T-helper 9 cell (primary cell): ENCODE results near the gene BMPR1B.
"Not testable (repeated sequence)": the region's sequence is repeated elsewhere in the genome, so short reads cannot be mapped to it uniquely, and the experiment has no call there.

ENCODE experiments used
- DNase-seq: peaks from one replicate; pipeline ENCODE4 v3.0.0-alpha.2; 2020

BMPR1B gene

DNA sequence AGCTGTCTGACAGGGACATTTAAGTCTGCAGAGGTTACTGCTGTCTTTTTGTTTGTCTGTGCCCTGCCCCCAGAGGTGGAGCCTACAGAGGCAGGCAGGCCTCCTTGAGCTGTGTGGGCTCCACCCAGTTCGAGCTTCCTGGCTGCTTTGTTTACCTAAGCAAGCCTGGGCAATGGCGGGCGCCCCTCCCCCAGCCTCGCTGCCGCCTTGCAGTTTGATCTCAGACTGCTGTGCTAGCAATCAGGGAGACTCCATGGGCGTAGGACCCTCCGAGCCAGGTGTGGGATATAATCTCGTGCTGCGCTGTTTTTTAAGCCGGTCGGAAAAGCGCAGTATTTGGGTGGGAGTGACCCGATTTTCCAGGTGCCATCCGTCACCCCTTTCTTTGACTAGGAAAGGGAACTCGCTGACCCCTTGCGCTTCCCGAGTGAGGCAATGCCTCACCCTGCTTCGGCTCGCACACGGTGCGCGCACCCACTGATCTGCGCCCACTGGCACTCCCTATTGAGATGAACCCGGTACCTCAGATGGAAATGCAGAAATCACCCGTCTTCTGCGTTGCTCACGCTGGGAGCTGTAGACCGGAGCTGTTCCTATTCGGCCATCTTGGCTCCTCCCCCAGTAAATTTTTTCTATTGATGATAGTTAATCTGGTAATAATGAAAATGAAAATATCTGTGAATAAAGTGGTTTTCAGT is 83.6 kb downstream of the BMPR1B start:
- DNase-seq: not testable (repeated sequence)

DNA sequence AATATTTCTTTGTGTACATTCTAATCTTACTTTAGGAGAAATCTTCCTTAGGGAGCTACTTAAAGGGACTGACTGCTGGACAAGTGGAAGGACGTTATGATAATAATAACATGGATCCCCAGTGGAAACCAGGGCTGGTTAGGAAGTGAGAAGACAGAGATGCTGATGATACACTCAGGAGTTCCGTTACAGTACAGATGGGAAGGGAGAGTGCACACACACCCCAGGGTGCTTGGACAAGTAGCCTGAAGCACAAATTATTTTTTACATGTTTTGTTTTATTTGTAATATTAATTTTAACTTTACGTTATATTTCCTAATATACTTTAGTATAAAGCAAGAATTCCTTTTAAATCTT is 84.1 kb downstream of the BMPR1B start:
- DNase-seq: no peak

DNA sequence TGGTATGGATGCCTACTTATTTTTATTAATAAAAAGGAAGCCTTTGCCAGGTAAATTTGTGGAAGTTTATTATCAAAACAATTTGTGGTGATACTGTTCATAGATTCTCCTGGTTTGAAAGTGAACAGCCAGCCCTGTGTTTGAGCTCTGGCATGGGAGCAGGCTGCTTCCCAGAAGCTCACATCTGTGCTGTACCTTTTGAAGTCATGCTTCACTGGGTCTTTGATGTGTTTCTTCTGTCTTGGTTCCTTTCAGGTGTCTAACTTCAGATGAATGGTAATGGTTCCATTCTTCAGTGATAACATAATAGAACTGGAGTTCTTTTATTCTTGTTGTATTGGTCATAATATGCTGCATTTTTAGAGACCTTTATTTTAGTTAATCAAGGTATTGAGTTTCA is 85.5 kb downstream of the BMPR1B start:
- DNase-seq: no peak

DNA sequence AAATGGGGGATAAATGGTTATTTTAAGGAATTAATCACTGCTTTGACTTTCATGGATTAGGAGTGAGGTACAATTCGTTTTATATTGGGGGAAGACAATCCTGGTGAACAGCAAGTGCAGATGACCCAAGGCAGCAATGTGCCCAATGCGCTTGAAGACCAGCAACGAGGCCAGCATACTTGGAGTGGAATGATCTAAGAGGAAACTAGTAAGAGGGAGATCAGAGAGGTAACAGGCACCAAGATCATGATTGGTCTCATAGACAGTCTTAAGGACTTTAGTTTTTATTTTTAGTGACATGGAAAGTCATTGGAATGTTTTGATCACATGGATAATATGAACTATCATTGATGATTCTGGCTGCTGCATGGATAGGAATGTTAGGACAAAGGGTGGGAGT is 90.6 kb downstream of the BMPR1B start:
- DNase-seq: no peak

DNA sequence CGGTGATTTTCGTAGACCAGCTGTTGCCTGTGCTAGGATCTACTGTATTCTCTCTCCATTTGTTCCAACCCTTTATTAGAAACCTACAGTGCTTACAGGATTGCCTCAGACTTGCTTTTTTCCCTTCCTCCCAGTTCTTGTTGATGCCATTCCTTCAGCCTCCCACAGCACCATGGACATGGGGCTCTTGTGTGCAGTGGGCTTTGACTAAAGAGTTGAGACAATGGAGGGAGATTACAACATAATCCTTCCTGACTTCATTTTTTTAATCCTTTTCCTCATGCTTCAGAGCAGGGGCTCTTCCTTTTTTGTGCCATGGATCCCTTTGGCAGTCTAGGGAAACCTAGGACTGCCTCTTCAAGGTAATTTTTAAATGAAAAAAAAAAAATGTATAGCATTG is 92.1 kb downstream of the BMPR1B start:
- DNase-seq: no peak

DNA sequence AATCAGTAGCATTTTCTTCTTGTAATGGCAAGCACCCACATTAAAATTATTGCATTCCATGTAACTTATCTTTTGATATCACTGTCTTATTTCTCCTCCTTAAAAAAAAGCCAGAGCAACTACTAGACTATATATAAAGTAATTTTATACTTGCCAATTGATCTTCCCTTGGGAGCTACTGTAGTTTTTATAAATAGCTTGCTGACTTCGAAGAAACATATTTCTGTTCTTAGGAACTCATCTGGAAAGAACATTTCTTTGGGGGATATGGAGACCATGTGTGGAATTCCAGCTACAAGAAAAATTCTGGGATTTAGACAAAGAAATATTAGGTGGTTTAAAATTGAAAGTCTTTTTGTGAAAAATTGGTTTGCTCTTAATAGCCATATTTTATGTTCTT is 94.9 kb downstream of the BMPR1B start:
- DNase-seq: no peak

DNA sequence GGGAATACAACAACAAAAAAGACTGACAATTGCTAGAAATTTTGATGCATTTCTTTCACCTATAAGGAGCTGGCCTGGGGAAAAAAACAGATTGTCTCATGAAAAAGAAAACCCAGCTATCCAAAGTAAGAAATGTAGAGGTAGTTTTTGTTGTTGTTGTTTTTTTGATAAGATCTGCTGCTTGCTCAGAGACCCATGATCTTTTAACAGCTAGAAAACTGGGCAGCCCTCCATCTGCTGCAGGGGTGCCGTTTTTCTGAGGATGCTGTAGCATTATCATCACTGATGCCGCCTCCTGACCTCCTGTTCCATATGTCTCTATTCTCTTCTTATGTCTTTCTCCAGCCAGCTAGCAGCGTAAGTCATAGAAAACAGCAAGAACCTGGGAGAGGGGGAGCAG is 98.3 kb downstream of the BMPR1B start:
- no peak for DNase-seq

DNA sequence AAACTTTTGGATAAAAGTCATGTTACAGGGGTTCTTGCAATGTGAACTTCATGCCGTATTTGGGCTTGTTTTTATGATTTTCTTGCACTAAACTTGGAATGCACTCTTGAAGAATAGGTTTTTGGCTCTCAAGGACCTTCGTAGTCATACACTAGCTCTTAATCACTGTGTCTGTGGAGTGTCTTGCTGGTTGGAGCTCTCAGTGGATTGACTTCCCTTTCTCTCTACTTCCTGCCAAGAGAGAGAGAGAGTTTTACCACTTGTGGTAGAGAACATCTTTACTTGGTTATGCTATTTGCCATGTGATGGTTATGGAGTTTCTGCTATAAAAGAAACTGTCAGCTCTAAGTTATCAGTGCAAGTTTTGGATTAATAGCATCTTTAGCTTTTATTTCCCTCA is 112.4 kb downstream of the BMPR1B start:
- no peak for DNase-seq

DNA sequence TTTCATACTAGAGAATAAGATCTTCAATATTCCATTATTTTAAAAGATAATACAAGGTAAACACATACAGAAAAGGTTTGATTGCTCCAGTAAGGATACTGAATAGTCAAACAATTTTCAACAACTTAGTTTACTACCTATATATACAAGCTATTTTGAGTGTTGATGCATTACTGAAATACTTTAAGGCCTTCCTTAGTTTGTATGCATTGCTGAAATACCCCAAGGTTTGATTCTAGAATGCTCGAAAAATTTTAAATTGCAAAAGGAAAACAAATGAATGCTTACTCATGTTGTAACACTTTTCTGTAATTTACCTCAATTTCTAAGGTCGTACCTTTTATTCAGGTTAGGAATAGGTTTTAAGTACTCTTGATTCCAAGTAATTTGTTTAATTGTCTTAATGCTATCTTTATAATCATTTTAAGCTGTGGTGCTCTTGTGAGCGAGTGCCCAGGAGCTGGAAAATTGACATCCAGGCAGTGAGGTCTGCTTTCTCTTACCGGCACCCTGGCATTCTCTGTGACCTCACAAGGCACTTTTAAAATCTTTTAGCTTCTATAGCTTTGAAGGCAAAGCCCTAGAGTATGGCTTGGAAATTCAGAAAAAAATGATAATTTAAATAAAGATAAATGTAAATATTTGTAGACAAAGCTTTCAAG is 114.0 kb downstream of the BMPR1B start:
- no peak for DNase-seq

DNA sequence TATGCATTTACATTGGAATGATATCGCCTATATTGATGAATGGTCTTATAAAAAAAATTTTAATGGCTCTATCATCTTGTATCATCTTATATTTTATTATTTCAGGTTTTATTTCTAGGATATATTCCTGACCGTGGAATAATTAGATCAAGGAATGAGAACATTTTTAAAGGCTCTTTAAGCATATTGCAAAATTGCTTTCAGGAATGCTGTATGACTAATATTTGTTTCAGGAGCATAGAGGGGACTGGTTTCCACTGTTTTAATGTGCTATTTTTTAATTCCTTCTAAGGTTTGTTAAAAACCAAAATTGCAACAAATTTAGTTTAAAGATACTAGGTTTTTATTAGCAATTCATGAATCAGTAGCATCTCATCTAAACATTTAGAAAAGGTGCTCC is 120.2 kb downstream of the BMPR1B start:
- no peak for DNase-seq

DNA sequence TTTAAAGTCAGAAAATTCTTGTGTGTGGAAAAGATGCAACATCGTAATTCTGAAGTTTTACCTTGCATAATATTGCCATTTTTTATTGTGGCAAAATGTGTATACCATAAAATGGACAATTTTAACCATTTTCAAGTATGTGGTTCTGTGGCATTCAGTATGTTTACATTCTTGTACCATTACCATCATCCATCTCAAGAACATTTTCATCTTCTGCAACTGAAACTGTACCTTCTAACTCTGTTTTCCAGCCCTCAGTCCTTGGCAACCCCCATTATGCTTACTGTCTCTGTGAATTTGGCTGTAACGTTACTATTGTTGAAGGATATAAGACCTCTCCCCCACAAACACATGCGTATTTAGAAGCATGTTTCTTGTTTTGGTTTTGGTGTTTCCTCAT is 123.2 kb downstream of the BMPR1B start:
- DNase-seq: no peak

DNA sequence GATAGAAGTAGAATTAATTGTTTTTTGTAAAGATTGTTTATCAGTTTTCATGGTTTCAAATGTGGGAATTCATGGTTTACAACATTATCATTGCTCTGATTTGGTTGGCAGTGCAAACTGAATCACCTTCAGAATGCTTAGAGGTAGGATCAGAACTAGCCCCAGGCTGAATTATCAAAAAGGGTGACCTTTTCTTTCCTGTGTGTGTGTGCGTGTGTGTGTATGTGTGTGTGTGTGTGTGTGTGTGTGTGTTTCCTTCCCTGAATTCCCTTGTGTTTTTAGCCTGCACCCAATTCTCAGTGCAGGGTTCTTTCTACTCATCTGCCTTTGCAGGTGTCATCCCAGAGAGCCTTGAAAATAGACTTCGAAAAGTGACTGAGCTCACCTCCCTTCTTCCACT is 125.0 kb downstream of the BMPR1B start:
- DNase-seq: no peak

DNA sequence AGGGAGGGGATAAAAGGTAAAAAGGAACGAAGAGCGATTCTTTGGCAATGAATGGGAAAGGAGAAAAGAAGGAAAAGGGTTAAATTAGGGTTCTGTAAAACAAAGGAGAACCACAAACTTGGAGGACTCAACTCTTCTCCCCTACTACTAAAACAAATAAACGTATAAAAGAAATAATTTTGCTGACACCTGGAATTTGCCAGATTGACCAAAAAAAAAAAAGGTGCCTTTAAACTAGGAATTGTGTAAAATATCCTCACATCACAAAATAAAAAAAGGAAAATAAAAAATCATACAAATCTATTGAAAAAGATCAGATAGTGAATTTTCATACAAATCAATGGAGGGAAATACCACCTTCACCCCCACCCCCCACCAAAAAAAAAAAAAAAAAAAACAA is 129.3 kb downstream of the BMPR1B start:
- DNase-seq: no peak

DNA sequence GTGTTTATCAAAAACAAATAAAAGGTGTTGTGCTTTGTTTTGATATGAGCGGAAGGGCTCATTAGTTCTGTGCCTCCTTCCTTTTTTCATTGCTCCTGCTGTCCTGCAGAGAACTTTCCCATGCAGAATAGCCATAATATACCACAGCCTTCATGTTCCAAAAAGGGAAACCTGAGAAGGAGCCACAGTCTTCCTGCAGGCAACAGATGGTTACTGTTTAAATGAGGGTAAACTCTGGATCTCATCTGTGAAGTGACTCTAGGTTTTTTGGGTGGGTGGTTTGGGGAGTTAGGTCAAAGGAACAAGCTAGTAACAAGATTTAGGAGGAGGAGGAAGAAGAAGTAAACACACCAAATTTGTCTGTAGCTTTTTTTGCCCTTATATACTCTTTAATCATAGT is 131.8 kb downstream of the BMPR1B start:
- no peak for DNase-seq

DNA sequence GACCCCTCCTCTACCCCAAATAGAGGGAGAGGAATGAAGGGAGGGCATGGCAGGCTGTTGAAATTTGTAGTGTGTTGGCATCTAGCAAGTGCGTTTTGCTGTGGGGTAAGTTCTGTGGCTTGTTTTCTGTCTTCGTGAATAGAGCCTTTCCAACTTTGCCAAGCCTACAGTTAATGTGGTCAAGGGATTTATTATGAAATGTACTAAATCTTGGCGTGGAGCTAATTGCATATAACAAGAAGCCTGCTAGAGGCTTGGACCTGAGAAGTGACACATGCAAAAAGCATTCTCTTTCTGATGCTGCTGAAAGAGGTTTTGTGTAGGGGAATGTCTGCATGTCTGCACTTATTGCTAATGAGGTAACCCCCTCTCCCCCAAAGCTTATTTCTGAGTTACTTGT is 132.2 kb downstream of the BMPR1B start:
- no peak for DNase-seq

DNA sequence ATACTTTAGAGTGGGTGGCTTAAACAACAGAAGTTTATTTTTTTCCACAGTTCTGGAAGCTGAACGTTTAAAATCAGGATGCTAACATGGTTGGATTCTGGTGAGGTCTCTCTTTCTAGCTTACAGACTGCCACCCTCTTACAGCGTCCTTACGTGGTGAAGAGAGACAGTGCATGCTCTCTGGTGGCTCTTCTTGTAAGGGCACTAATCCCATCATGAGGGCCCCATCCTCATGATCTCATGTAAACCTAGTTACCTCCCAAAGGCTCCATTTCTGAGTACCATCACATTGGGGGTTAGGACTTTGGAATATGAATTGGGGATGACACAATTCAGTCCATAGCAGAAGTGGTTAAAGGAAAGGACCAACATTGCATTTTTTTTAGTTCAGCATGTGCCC is 132.8 kb downstream of the BMPR1B start:
- DNase-seq: no peak

DNA sequence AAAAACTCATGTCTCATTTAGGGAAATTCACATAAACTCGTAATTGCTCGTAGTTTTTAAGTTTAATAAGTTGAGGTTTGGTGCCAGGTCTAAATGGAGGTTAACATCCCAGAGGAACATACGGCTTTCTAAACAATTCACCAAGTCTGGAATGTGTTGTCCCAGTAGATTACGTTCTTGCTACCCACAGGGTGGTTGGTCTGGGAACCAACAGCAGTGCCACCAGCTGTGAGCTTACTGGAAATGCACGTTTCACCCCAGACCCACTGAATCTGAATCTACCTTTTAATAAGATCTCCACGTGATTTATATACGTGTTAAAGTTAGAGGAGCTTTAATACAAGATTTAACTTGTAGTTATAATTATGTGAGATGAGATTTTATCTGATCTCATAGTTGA is 134.3 kb downstream of the BMPR1B start:
- DNase-seq: no peak

DNA sequence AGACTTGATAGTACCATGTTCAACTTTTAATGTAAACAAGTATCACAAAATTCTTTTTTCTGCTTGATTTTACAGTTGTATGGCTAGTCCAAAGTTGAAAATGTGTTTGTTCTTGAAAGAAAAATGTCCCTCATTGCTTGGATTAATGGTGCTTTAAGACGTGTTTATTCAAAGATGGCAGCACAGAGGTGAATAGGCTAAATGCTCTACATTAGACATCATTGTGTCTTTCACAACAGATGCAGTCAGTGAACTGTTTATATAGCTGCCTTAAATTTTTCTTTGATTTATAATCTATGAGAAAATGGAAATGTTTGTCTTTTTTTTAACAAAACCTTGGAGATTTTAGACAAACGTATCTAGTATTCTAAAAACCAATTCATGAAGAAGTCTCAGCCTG is 137.3 kb downstream of the BMPR1B start:
- no peak for DNase-seq

DNA sequence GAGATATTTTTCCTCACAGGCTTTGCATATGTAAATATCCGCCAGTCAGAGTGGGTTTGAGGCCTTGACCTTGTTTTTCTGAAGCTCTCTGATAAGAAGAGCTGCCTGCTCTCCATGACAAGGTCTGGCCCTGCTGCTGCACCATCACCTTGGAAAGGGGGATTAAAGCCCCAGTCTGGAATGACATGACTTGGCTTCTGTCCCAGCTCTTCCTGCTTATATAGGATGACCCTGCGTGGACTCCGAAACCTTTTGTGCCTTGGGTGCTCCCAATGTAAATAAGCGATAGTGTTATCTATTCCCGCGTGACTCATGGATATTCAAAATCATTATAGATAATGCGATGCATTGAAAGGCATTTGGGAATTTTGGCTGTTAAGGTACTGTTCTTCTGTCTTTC is 139.3 kb downstream of the BMPR1B start:
- no peak for DNase-seq

DNA sequence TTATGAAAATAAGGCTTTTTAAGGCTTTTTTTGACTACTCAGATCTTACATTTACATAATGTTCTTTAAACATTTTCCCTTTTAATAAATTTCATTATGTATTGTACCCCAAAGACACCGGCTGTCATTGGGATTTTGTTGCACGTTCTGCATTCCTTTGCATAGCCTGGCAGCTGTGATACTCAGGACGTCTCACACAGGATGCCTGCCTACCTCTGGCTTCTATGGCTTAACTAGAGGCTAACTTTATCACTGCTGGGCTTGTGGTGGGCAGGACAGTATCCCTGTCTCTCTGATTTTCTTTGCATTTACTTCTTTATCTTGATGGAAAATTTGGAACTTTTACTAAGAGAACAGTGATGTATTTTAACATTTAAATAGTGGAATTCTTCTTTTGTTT is 147.8 kb downstream of the BMPR1B start:
- no peak for DNase-seq

DNA sequence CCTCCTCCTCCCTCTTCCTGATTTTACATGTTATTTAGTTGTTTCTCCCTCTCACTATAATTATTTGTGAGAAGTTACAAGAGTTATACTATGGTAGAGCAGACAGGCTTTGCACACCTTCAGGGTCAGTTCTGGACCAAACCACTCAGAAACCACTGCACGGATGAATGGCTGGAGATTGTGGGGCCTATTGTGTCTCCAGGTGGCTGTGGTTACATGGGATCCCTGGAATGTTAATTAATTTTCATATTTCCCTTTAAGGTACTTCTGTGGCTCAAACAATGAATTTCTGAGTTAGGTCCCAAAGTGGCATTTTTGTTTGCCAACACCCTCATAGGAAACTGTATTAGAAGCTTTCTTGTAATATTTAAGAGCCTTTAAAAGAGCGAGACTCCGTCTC is 151.9 kb downstream of the BMPR1B start:
- DNase-seq: no peak

DNA sequence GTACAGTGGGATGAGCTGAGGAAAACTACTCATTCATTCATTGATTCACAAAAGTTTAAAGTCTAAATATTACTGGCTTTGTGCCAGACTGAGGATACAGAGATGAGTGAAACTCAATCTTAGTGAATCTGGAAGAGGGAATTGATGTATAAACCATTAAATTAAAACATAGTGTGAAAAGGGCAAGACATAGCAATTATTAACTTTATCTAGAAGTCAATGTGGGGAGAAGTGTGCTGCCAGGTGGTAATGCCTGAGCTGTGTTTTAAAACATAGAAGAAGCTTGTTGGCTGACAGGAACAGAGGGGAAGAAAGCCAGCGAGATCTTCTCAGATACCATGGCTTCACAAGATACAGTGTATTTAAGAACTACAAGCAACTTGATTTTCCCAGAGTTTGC is 153.4 kb downstream of the BMPR1B start:
- no peak for DNase-seq

DNA sequence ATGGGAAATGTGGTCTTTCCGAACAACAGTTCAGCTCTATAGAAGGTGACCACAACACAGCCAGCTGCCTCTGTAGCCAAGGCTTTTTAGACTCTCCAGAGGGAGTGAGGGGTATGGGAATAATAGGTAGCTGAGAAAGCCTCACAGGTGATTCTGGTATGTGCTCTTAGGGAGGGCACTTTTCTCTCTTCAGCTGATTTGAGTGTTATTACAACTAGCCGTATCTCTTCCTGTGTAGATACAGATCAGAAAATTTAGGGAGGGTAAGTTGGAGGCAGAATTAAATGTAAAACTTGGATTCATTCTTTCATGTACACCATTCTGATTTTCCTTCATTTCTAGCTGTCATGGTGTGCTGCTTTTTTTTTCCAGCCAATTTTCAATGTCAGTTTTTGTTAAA is 154.9 kb downstream of the BMPR1B start:
- no peak for DNase-seq

DNA sequence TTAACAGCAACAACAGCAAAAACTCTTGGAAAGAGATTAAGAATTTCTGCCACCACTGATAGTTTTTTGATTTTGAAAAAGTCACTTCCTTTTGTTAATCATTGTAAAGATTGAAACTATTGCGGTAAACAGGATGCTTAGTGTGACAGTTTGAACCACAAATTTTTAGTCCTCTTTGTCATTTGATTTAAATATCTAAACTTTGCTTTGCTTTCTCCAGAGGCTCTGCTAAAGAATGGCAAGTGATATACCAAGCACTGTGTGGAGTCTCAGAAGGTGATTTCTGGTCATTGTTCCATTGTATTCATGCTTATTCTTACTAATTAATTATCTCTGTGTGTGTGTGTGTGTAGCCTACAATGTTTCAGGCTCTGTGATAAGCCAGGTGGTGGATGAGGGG is 155.6 kb downstream of the BMPR1B start:
- no peak for DNase-seq

DNA sequence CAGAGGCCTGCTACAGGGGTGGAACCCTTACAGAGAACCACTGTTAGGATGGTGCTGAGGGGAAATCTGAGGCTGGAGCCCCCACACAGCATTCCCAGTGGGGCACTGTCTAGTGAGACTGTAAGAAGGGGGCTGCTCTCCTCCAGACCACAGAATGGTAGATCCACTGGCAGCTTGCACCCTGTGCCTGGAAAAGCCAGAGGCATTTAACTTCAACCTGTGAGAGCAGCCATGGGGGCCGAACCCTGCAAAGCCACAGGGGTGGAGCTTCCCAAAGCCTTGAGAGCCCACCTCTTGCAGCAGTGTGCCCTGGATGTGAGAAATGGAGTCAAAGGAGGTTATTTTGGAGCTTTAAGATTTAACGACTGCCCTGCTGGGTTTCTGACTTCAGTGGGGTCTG is 159.4 kb downstream of the BMPR1B start:
- no peak for DNase-seq
